Uterus (tissue), 2 donors: ENCODE results near the gene EPS15.

ENCODE experiments used
- CTCF ChIP-seq, 4 experiments: fragments of 200-600 bp in 2 of 4; fragments of 450-650 bp in 2 of 4; sonication (generic) in 2 of 4; IDR thresholded peaks; one replicate each; pipeline ENCODE4 v1.5.1; 2016 to 2019; ENCODE audit warnings: antibody characterized with exemption in 4 of 4, mild to moderate bottlenecking in 2 of 4, moderate library complexity in 1 of 4
- POLR2A ChIP-seq, 2 donors: fragments of 450-650 bp; IDR thresholded peaks; one replicate each; pipeline ENCODE4 v1.6.1; 2016; ENCODE audit warnings: antibody characterized with exemption in 2 of 2, mild to moderate bottlenecking in 1 of 2, moderate library complexity in 1 of 2

GRCh38 chr1:51314974-51315373 is 204.1 kb downstream of the EPS15 start:
- no peak for TF ChIP-seq CTCF (IDR thresholded peaks at IDR 0.05)
- TF ChIP-seq POLR2A (IDR thresholded peaks at IDR 0.05), result no peak
